Measurements from ENCODE around the gene WWP2. TPM values are rescaled to one million over a fixed set of nuclear protein-coding genes. Genes with fewer than 3 reads are reported as not detected.

Gene WWP2
- total and polyA plus RNA-seq, 9 donors, result 22.5 to 49.4 (median 39.3) TPM

DNA sequence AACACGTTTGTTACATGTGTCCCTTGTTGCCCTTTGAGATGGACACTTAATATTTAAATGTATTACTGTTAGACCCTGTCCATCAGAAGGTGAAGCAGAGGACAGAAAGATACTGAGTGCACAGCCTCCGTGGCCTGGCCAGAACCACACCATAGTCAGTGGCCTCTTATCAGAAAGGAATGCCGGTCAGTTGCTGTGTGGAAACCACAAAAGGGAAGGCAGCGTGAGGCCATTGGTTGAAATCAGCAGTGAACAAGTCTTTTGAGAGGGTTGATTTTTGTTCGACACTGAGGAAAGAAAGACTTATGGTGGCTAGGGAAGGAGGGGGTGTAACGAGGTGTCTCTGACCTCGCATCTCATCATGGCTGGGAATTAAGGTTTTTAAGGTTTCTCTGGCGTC lies 103.6 kb downstream of the WWP2 start:
- Histone ChIP-seq H3K27ac (no peak overlapping the region), H3K27me3 (no peaks in the 10 kb centered on the region), H3K4me3 (no peak overlapping the region), H3K9me3 (no peaks in the 10 kb centered on the region), H3K4me1 (ENCODE audit: insufficient read depth) (peaks cover 9% of the 10 kb centered on the region), H3K36me3 (no peaks in the 10 kb centered on the region)
- 50 to 56% (median 53%) methylated on average over 8 of the region's 8 CpGs for WGBS, 3 donors
- intact Hi-C loops (cut with DNase I), result loop anchor here in 2 of 4 donors (10.0 kb wide), 2 partner anchors 51 to 59 kb away; no protein-coding TSS in a partner anchor
- TF ChIP-seq EP300 (IDR thresholded peaks at IDR 0.05) (no peak), POLR2A (IDR thresholded peaks at IDR 0.05) (no peak)
- TF ChIP-seq, protein P1, sequence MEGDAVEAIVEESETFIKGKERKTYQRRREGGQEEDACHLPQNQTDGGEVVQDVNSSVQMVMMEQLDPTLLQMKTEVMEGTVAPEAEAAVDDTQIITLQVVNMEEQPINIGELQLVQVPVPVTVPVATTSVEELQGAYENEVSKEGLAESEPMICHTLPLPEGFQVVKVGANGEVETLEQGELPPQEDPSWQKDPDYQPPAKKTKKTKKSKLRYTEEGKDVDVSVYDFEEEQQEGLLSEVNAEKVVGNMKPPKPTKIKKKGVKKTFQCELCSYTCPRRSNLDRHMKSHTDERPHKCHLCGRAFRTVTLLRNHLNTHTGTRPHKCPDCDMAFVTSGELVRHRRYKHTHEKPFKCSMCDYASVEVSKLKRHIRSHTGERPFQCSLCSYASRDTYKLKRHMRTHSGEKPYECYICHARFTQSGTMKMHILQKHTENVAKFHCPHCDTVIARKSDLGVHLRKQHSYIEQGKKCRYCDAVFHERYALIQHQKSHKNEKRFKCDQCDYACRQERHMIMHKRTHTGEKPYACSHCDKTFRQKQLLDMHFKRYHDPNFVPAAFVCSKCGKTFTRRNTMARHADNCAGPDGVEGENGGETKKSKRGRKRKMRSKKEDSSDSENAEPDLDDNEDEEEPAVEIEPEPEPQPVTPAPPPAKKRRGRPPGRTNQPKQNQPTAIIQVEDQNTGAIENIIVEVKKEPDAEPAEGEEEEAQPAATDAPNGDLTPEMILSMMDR (IDR thresholded peaks at IDR 0.05), result no peak
- no peak for DNase-seq

DNA sequence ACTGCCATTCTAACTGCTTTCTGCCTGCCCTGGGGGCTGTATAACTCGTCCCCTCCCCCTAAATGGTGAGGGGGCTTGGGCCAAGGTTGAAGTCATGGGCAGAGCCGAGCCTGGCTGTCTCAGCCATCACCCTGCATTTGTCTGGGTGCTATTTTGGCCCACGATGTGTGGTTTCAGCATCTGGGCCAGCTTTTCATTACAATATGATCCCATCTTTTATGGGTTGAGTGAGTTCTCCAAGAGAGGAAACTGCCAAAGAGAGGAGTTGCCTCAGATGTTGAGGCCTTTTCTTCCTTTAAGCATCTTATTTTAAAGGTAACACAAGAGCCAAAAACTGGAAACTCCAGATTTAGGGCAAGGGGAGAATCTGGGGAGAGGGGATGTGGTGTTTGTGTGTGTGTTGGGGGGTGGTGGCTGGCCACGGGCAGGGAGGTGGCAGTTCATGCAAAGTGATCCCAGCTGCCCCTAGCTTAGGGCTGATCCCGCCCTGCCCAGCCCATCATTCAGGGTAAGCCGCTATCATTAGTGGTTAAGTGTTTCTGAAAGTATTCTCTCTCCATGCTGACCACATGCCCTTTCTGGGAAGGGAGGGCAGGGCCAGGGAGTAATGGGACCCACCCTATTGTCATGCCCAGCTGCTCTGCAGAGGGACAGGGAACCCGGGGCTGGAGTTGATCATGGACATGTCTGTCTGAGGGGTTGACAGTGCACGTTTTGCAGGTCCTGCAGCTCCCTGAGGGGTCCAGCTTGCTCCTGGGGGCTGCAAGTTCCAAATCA lies 105.8 kb downstream of the WWP2 start:
- intact Hi-C loops (cut with DNase I), result loop anchor here in 2 of 4 donors (10.0 kb wide), 2 partner anchors 53 to 57 kb away; no protein-coding TSS in a partner anchor
- no peak for DNase-seq
- Histone ChIP-seq H3K4me3 (no peak overlapping the region), H3K9me3 (no peaks in the 10 kb centered on the region), H3K27ac (no peak overlapping the region), H3K4me1 (ENCODE audit: insufficient read depth) (no peaks in the 10 kb centered on the region), H3K27me3 (no peaks in the 10 kb centered on the region), H3K36me3 (no peaks in the 10 kb centered on the region)
- 84 to 87% (median 86%) methylated on average over 8 of the region's 8 CpGs for WGBS, 3 donors
- TF ChIP-seq POLR2A (IDR thresholded peaks at IDR 0.05), result no peak
- TF ChIP-seq, protein P1 (IDR thresholded peaks at IDR 0.05), result no peak
- TF ChIP-seq EP300 (IDR thresholded peaks at IDR 0.05), result no peak

- Histone ChIP-seq H3K27me3 (no peaks in the 10 kb centered on the region), H3K9me3 (no peaks in the 10 kb centered on the region), H3K36me3 (no peaks in the 10 kb centered on the region), H3K4me3 (no peak overlapping the region), H3K27ac (no peak overlapping the region), H3K4me1 (ENCODE audit: insufficient read depth) (no peaks in the 10 kb centered on the region)
- TF ChIP-seq EP300 (IDR thresholded peaks at IDR 0.05), result no peak
- TF ChIP-seq POLR2A (IDR thresholded peaks at IDR 0.05), result no peak
- TF ChIP-seq, protein P1 (IDR thresholded peaks at IDR 0.05), result no peak
- DNase-seq, result no peak
- 81 to 83% (median 82%) methylated on average over 4 of the region's 4 CpGs for WGBS, 3 donors
- intact Hi-C loops (cut with DNase I), result no loop called here
These were observed 108.6 kb downstream of the WWP2 start for GRCh38 chr16:69870761-69871160.

- TF ChIP-seq EP300 (IDR thresholded peaks at IDR 0.05) (no peak), POLR2A (IDR thresholded peaks at IDR 0.05) (no peak)
- TF ChIP-seq, protein P1 (IDR thresholded peaks at IDR 0.05), result no peak
- Histone ChIP-seq H3K4me3 (no peak overlapping the region), H3K36me3 (no peaks in the 10 kb centered on the region), H3K9me3 (no peaks in the 10 kb centered on the region), H3K4me1 (ENCODE audit: insufficient read depth) (no peaks in the 10 kb centered on the region), H3K27ac (no peak overlapping the region), H3K27me3 (no peaks in the 10 kb centered on the region)
- WGBS, 3 donors, result 95 to 99% (median 96%) methylated on average over 15 of the region's 15 CpGs
- intact Hi-C loops (cut with DNase I), result no loop called here
- no peak for DNase-seq
These were observed 109.6 kb downstream of the WWP2 start for GRCh38 chr16:69871708-69872107.

Measured in ovary (tissue), 9 donors.